WTC11 (cell line): ENCODE measurements around the gene ACACA.

Source experiments
- ATF6 ChIP-seq: sonication (generic); formaldehyde crosslinking; IDR thresholded peaks from 2 replicates; pipeline ENCODE4 v1.8.1; 2023; ENCODE audit warnings: mild to moderate bottlenecking, missing genetic modification reagents
- CTCF ChIP-seq: fragments of 200-600 bp; IDR thresholded peaks from 2 replicates; pipeline ENCODE4 v1.8.0; 2022; ENCODE audit warnings: antibody characterized with exemption
- E2F1 ChIP-seq: sonication (generic); formaldehyde crosslinking; IDR thresholded peaks from 2 replicates; pipeline ENCODE4 v1.8.0; 2022; ENCODE audit warnings: mild to moderate bottlenecking, missing genetic modification reagents
- ELF4 ChIP-seq: sonication (generic); formaldehyde crosslinking; IDR thresholded peaks from 2 replicates; pipeline ENCODE4 v1.8.1; 2022; ENCODE audit warnings: low read depth, mild to moderate bottlenecking, moderate library complexity, missing genetic modification reagents
- NFYB ChIP-seq: sonication (generic); formaldehyde crosslinking; conservative IDR thresholded peaks from 2 replicates; pipeline ENCODE4 v1.8.0; 2022; ENCODE audit warnings: low read depth, missing genetic modification reagents
- ZNF121 ChIP-seq: sonication (generic); formaldehyde crosslinking; IDR thresholded peaks from 2 replicates; pipeline ENCODE4 v1.8.0; 2023; ENCODE audit warnings: missing genetic modification reagents
- TF ChIP-seq, protein P1 (sequence below): sonication (generic); formaldehyde crosslinking; conservative IDR thresholded peaks from 2 replicates; pipeline ENCODE4 v1.8.1; 2022; ENCODE audit warnings: mild to moderate bottlenecking, missing genetic modification reagents
- TF ChIP-seq, protein P2 (sequence below): sonication (generic); formaldehyde crosslinking; IDR thresholded peaks from 2 replicates; pipeline ENCODE4 v1.8.1; 2022; ENCODE audit warnings: low read depth, missing genetic modification reagents, borderline replicate concordance

- TF ChIP-seq ATF6 (no peak), ZNF121 (no peak), E2F1 (no peak), NFYB (CRISPR knock-in tag) (no peak), ELF4 (CRISPR knock-in tag) (no peak), CTCF (no peak)
- TF ChIP-seq, protein P1, sequence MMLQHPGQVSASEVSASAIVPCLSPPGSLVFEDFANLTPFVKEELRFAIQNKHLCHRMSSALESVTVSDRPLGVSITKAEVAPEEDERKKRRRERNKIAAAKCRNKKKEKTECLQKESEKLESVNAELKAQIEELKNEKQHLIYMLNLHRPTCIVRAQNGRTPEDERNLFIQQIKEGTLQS (CRISPR knock-in tag): no peak
- TF ChIP-seq, protein P2, sequence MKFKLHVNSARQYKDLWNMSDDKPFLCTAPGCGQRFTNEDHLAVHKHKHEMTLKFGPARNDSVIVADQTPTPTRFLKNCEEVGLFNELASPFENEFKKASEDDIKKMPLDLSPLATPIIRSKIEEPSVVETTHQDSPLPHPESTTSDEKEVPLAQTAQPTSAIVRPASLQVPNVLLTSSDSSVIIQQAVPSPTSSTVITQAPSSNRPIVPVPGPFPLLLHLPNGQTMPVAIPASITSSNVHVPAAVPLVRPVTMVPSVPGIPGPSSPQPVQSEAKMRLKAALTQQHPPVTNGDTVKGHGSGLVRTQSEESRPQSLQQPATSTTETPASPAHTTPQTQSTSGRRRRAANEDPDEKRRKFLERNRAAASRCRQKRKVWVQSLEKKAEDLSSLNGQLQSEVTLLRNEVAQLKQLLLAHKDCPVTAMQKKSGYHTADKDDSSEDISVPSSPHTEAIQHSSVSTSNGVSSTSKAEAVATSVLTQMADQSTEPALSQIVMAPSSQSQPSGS (CRISPR knock-in tag): no peak
Measured at GRCh38 chr17:37388266-37388665, 18.4 kb downstream of the ACACA start.
